ENCODE data around the gene SDK1.

SDK1 gene

GRCh38 chr7:4237296-4238235 lies 936.5 kb downstream of the SDK1 start:
- H3K9ac ChIP-seq (ENCODE audit: low read depth, low read length), result no peak overlapping the region
- H2AFZ ChIP-seq (ENCODE audit: low read depth, low read length), result no peak overlapping the region
- H3K27ac ChIP-seq (ENCODE audit: low read length), result no peak overlapping the region
- no peaks in the 10 kb centered on the region for H3K27me3 ChIP-seq (ENCODE audit: insufficient read depth, low read length, poor library complexity)
- DNase-seq (no peak), ATAC-seq (ENCODE audit: insufficient read depth, low read depth) (no peak)
- H3K4me2 ChIP-seq (ENCODE audit: insufficient read depth, low read length), result no peak overlapping the region
- H3K4me3 ChIP-seq (ENCODE audit: low read depth in 1 of 2, low read length in 2 of 2), result no peak overlapping the region
- no peaks in the 10 kb centered on the region for H3K36me3 ChIP-seq (ENCODE audit: insufficient read depth, low read length)
- H4K20me1 ChIP-seq (ENCODE audit: insufficient read depth, low read length), result no peaks in the 10 kb centered on the region
- TF ChIP-seq CTCF (IDR thresholded peaks at IDR 0.05; ENCODE audit: borderline replicate concordance, extremely low read depth, low read length, poor library complexity, severe bottlenecking) (no peak), EZH2 (IDR thresholded peaks at IDR 0.05; ENCODE audit: borderline replicate concordance, low read depth, low read length, severe bottlenecking) (no peak)
- H3K9me3 ChIP-seq (ENCODE audit: insufficient read depth, low read length, severe bottlenecking), result no peaks in the 10 kb centered on the region
- H3K4me1 ChIP-seq (ENCODE audit: insufficient read depth, low read length), result no peaks in the 10 kb centered on the region
- no peaks in the 10 kb centered on the region for H3K79me2 ChIP-seq (ENCODE audit: insufficient read depth, low read length)

GRCh38 chr7:4238861-4239260 lies 937.8 kb downstream of the SDK1 start:
- H3K9ac ChIP-seq (ENCODE audit: low read depth, low read length), result no peak overlapping the region

GRCh38 chr7:4240042-4240441 lies 939.0 kb downstream of the SDK1 start:
- TF ChIP-seq EZH2 (IDR thresholded peaks at IDR 0.05; ENCODE audit: borderline replicate concordance, low read depth, low read length, severe bottlenecking) (no peak), CTCF (IDR thresholded peaks at IDR 0.05; ENCODE audit: borderline replicate concordance, extremely low read depth, low read length, poor library complexity, severe bottlenecking) (no peak)

More at GRCh38 chr7:4238861-4239260, 937.8 kb downstream of the SDK1 start:
- H3K79me2 ChIP-seq (ENCODE audit: insufficient read depth, low read length), result no peaks in the 10 kb centered on the region
- ATAC-seq (ENCODE audit: insufficient read depth, low read depth) (no peak), DNase-seq (no peak)
- H3K4me1 ChIP-seq (ENCODE audit: insufficient read depth, low read length), result no peaks in the 10 kb centered on the region
- no peaks in the 10 kb centered on the region for H3K27me3 ChIP-seq (ENCODE audit: insufficient read depth, low read length, poor library complexity)
- no peaks in the 10 kb centered on the region for H3K36me3 ChIP-seq (ENCODE audit: insufficient read depth, low read length)
- TF ChIP-seq EZH2 (IDR thresholded peaks at IDR 0.05; ENCODE audit: borderline replicate concordance, low read depth, low read length, severe bottlenecking) (no peak), CTCF (IDR thresholded peaks at IDR 0.05; ENCODE audit: borderline replicate concordance, extremely low read depth, low read length, poor library complexity, severe bottlenecking) (no peak)
- H3K4me3 ChIP-seq (ENCODE audit: low read depth in 1 of 2, low read length in 2 of 2), result no peak overlapping the region
- no peaks in the 10 kb centered on the region for H4K20me1 ChIP-seq (ENCODE audit: insufficient read depth, low read length)
- no peaks in the 10 kb centered on the region for H3K9me3 ChIP-seq (ENCODE audit: insufficient read depth, low read length, severe bottlenecking)
- H3K4me2 ChIP-seq (ENCODE audit: insufficient read depth, low read length), result no peak overlapping the region
- H3K27ac ChIP-seq (ENCODE audit: low read length), result no peak overlapping the region
- H2AFZ ChIP-seq (ENCODE audit: low read depth, low read length), result no peak overlapping the region

More at GRCh38 chr7:4240042-4240441, 939.0 kb downstream of the SDK1 start:
- H3K9me3 ChIP-seq (ENCODE audit: insufficient read depth, low read length, severe bottlenecking), result peaks cover 3% of the 10 kb centered on the region
- ATAC-seq (ENCODE audit: insufficient read depth, low read depth) (no peak), DNase-seq (no peak)
- H4K20me1 ChIP-seq (ENCODE audit: insufficient read depth, low read length), result no peaks in the 10 kb centered on the region
- H3K4me1 ChIP-seq (ENCODE audit: insufficient read depth, low read length), result no peaks in the 10 kb centered on the region
- no peaks in the 10 kb centered on the region for H3K36me3 ChIP-seq (ENCODE audit: insufficient read depth, low read length)
- no peak overlapping the region for H3K4me2 ChIP-seq (ENCODE audit: insufficient read depth, low read length)
- H3K79me2 ChIP-seq (ENCODE audit: insufficient read depth, low read length), result no peaks in the 10 kb centered on the region
- no peak overlapping the region for H2AFZ ChIP-seq (ENCODE audit: low read depth, low read length)
- no peak overlapping the region for H3K4me3 ChIP-seq (ENCODE audit: low read depth in 1 of 2, low read length in 2 of 2)
- H3K9ac ChIP-seq (ENCODE audit: low read depth, low read length), result no peak overlapping the region
- H3K27ac ChIP-seq (ENCODE audit: low read length), result no peak overlapping the region
- no peaks in the 10 kb centered on the region for H3K27me3 ChIP-seq (ENCODE audit: insufficient read depth, low read length, poor library complexity)
